ENCODE measurements around the gene CSRNP3. TPM values are rescaled to one million over a fixed set of nuclear protein-coding genes. Genes with fewer than 3 reads are reported as not detected.

CSRNP3 gene
- total RNA-seq, 3 donors from 2014 or later = 2.0 to 5.2 (median 4.6) TPM

DNA sequence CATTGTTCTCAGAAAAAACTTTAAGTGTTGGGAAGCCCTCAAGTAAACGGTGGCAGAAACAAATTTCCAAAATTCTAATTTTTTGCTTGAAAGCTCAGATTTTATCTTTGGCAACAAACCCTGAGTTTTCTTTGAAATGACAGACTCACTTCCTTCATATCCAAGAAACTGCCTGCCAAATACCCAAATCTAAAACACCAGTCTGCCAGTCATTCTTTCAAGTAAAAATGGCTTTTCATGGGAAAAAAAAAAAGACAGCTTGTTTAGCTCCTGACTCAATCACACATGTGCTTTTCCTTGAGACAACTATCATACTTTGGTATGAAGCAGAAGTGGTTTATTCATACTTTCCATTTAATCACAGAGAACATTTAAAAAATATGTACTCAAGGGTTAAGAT lies 40.6 kb upstream of the CSRNP3 start:
- DNase-seq = no peak
- H3K9me3 ChIP-seq = no peaks in the 10 kb centered on the region
- intact Hi-C loops (cut with DNase I, micrococcal nuclease) = no loop called here
- H3K36me3 ChIP-seq (ENCODE audit: low read depth) = no peaks in the 10 kb centered on the region
- no peak for ATAC-seq
- H3K4me3 ChIP-seq = no peak overlapping the region
- H3K4me1 ChIP-seq (ENCODE audit: low read depth) = no peaks in the 10 kb centered on the region
- no peak for TF ChIP-seq CTCF (IDR thresholded peaks at IDR 0.05)

DNA sequence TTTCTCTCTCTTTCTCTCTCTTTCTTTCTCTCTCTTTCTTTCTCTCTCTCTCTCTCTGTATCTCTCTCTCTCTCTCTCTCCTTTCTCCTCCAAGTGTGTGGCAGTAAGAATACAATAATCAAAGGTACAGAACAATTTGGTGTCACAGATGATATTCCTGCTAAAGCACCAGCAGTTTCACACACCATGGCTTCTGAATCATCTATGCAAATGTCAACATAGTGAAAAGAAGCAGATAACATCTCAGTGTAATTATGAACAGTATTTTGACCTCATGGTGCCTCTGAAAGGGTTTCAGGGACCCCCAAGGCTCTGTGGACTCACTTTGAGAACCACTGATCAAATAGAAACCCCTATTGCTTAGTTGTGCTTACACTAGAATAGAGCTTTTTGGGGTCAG lies 38.5 kb upstream of the CSRNP3 start:
- ATAC-seq (no peak), DNase-seq (no peak)
- Histone ChIP-seq H3K9me3 (no peaks in the 10 kb centered on the region), H3K36me3 (ENCODE audit: low read depth) (no peaks in the 10 kb centered on the region), H3K4me3 (no peak overlapping the region), H3K4me1 (ENCODE audit: low read depth) (no peaks in the 10 kb centered on the region)
- TF ChIP-seq CTCF (IDR thresholded peaks at IDR 0.05) = no peak
- intact Hi-C loops (cut with DNase I, micrococcal nuclease) = no loop called here

DNA sequence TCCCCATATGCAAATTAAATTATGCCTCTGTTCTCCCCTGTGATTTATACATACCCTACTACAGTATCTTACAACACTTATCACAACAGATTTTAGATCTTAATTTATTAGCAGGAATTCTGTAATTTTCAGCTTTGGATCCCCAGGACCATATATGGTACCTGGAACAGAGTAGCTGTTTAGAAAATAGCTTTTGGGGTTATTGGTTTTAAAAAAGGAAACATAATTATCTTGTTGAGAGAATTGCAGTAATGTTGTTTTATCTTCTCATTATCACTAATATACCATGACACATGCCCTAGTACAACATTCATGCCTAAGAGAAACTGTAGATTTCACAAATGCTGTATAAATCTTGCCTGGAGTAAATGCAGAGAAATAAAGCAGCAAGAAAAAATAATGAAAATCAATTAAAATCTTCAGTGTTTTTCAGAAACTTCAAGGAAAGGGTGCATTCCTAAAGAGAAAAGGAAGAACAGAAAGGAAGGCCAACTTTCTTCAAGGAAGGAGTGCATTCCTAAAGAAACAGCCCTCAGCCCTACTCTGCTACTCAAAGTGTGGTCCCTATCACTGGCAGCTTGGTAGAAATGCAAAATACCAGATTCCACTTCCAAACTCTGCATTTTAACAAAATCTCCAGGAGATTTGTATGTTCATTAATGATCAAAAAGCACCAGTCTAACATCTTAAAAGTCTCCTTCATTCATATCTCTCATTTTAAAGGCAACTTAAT lies 37.1 kb upstream of the CSRNP3 start:
- Histone ChIP-seq H3K36me3 (ENCODE audit: low read depth) (no peaks in the 10 kb centered on the region), H3K4me1 (ENCODE audit: low read depth) (no peaks in the 10 kb centered on the region), H3K9me3 (no peaks in the 10 kb centered on the region), H3K4me3 (no peak overlapping the region)
- no peak for TF ChIP-seq CTCF (IDR thresholded peaks at IDR 0.05)
- no peak for DNase-seq
- ATAC-seq = no peak
- intact Hi-C loops (cut with DNase I, micrococcal nuclease) = no loop called here

DNA sequence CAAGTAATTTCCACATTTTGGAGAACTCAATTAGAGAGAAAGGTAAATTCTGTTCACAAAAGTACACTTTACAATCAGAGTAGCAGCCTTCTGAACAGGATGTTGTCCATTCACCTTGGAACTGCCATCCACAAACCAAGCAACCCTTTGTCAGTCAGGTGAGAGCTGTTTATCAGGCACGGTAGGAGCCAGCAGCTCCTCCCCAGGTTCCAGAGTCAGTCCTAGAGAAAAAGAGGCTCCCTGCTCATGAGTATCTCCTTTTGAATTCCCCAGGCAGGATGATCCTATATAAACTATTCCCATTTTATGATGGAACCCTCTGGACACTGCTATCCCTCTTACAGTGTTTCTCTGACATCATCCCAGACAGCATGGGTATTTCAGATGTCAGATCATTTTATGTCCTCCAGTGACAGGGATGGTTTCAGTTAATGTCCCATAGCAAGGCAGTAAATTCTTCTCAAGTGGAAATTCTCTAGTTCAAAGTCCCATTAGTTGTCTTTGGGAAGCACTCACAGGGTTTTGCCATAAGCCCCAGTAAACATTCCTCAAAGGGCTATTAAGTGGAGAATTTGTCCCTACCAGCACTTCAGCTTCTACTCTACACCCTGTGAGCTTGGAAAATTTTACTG lies 34.5 kb upstream of the CSRNP3 start:
- Histone ChIP-seq H3K36me3 (ENCODE audit: low read depth) (no peaks in the 10 kb centered on the region), H3K9me3 (no peaks in the 10 kb centered on the region), H3K4me3 (no peak overlapping the region), H3K4me1 (ENCODE audit: low read depth) (no peaks in the 10 kb centered on the region)
- no peak for TF ChIP-seq CTCF (IDR thresholded peaks at IDR 0.05)
- intact Hi-C loops (cut with DNase I, micrococcal nuclease) = no loop called here
- DNase-seq (no peak), ATAC-seq (no peak)

DNA sequence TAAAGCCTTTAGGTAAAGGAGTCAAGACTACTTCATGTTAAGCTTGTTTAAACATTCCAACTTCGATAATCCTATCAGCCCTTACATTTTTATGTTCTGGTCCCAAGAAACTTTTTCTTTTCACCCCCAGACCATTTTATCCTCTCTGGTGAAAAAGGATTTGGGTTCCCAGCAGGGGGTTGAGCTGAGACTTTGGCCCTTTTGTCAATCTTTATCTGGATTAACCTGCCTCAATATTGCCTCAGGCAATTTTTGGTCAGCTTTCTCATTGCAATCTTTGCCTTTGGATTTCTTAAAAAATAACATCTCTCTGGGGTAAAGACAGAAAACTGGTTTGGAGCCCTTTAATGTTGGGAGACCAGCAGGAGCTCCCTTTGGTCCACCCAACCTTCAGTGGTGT lies 33.9 kb upstream of the CSRNP3 start:
- no peaks in the 10 kb centered on the region for H3K9me3 ChIP-seq
- ATAC-seq = no peak
- no peaks in the 10 kb centered on the region for H3K4me1 ChIP-seq (ENCODE audit: low read depth)
- no peaks in the 10 kb centered on the region for H3K36me3 ChIP-seq (ENCODE audit: low read depth)
- intact Hi-C loops (cut with DNase I, micrococcal nuclease) = no loop called here
- no peak for TF ChIP-seq CTCF (IDR thresholded peaks at IDR 0.05)
- no peak overlapping the region for H3K4me3 ChIP-seq
- no peak for DNase-seq

Data from mucosa of descending colon (tissue), 3 donors.